Activated T-helper 17 cell treated with anti-CD3 and anti-CD28 coated beads, Interleukin-2, amount 50 U/mL, for 72 hours (primary cell): ENCODE data around the gene OSMR. TPM values are rescaled to one million over a fixed set of nuclear protein-coding genes. Genes with fewer than 3 reads are reported as not detected.

Source experiments
- ATAC-seq: fragments of 150-1000 bp; cut with Tn5 transposase; replicated peaks from 2 replicates; pipeline ENCODE4 v1.10.0; 2021; ENCODE audit warnings: mild to moderate bottlenecking, moderate library complexity
- H3K27ac Mint-ChIP-seq: one replicate; pipeline ENCODE4 v1.8.0; 2022; ENCODE audit warnings: mixed read lengths
- H3K27me3 Mint-ChIP-seq: one replicate; pipeline ENCODE4 v1.8.0; 2022; ENCODE audit warnings: mixed read lengths
- H3K36me3 Mint-ChIP-seq: one replicate; pipeline ENCODE4 v1.8.0; 2022; ENCODE audit warnings: low read depth, mild to moderate bottlenecking, mixed read lengths
- H3K4me1 Mint-ChIP-seq: one replicate; pipeline ENCODE4 v1.8.0; 2022; ENCODE audit warnings: mixed read lengths
- H3K4me3 Mint-ChIP-seq: one replicate; pipeline ENCODE4 v1.8.0; 2022; ENCODE audit warnings: mild to moderate bottlenecking, mixed read lengths
- H3K9me3 Mint-ChIP-seq: one replicate; pipeline ENCODE4 v1.8.0; 2022; ENCODE audit warnings: mixed read lengths
- total RNA-seq, 2 donors: library from RNA; stranded (reverse); gene quantifications; one replicate each; pipeline ENCODE4 v1.2.3, GENCODE V29; 2022

The OSMR gene
- total RNA-seq, 2 donors from 2014 or later, result 0.19 to 0.26 TPM

GRCh38 chr5:38816083-38817030, 29.5 kb upstream of the OSMR start:
- H3K36me3 Mint-ChIP-seq, result no peaks in the 10 kb centered on the region
- no peaks in the 10 kb centered on the region for H3K4me1 Mint-ChIP-seq
- no peak overlapping the region for H3K27ac Mint-ChIP-seq
- peaks cover 33% of the 10 kb centered on the region for H3K27me3 Mint-ChIP-seq
- no peak for ATAC-seq
- H3K9me3 Mint-ChIP-seq, result no peaks in the 10 kb centered on the region
- H3K4me3 Mint-ChIP-seq, result no peak overlapping the region

- H3K4me3 Mint-ChIP-seq, result no peak overlapping the region
Observed at GRCh38 chr5:38821679-38822078, 24.1 kb upstream of the OSMR start.

GRCh38 chr5:38823503-38823902, 22.3 kb upstream of the OSMR start:
- Mint-ChIP-seq H3K4me1 (no peaks in the 10 kb centered on the region), H3K9me3 (peaks cover 4% of the 10 kb centered on the region), H3K4me3 (no peak overlapping the region), H3K36me3 (no peaks in the 10 kb centered on the region), H3K27ac (no peak overlapping the region), H3K27me3 (peaks cover 10% of the 10 kb centered on the region)
- no peak for ATAC-seq

More at GRCh38 chr5:38821679-38822078, 24.1 kb upstream of the OSMR start:
- Mint-ChIP-seq H3K4me1 (no peaks in the 10 kb centered on the region), H3K36me3 (no peaks in the 10 kb centered on the region), H3K27me3 (peaks cover 10% of the 10 kb centered on the region), H3K9me3 (peaks cover under 1% of the 10 kb centered on the region), H3K27ac (no peak overlapping the region)
- no peak for ATAC-seq

- H3K36me3 Mint-ChIP-seq, result no peaks in the 10 kb centered on the region
Observed at GRCh38 chr5:38824821-38825220, 21.0 kb upstream of the OSMR start.

DNA sequence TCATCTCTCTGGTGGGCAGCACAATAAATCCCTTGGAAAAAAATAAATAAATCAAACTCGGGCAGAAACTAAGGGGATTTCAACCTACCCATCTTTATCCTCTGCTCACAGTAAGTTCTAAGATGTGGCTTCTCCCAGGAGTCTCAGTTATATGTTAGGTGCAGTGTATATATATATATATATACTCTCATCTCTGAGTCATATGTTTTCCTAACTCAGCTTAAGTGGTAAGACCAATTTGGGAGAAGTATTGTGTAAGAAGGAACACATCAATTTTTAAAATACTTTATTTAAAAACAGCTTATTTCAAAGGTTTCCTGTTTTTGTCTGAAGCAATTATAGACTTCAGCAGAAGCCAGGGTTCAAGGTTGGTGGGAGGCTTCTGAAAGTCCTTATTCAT, 20.3 kb upstream of the OSMR start:
- peaks cover 4% of the 10 kb centered on the region for H3K9me3 Mint-ChIP-seq
- peaks cover 16% of the 10 kb centered on the region for H3K27me3 Mint-ChIP-seq
- no peaks in the 10 kb centered on the region for H3K4me1 Mint-ChIP-seq
- ATAC-seq, result no peak
- no peaks in the 10 kb centered on the region for H3K36me3 Mint-ChIP-seq
- no peak overlapping the region for H3K4me3 Mint-ChIP-seq
- no peak overlapping the region for H3K27ac Mint-ChIP-seq

More at GRCh38 chr5:38824821-38825220, 21.0 kb upstream of the OSMR start:
- no peak overlapping the region for H3K27ac Mint-ChIP-seq
- no peak overlapping the region for H3K4me3 Mint-ChIP-seq
- no peak for ATAC-seq
- H3K27me3 Mint-ChIP-seq, result peaks cover 16% of the 10 kb centered on the region
- no peaks in the 10 kb centered on the region for H3K4me1 Mint-ChIP-seq
- peaks cover 4% of the 10 kb centered on the region for H3K9me3 Mint-ChIP-seq

GRCh38 chr5:38827525-38827924, 18.3 kb upstream of the OSMR start:
- H3K36me3 Mint-ChIP-seq, result no peaks in the 10 kb centered on the region
- peak; percentile 43 for ATAC-seq
- H3K4me1 Mint-ChIP-seq, result no peaks in the 10 kb centered on the region
- no peak overlapping the region for H3K27ac Mint-ChIP-seq
- H3K4me3 Mint-ChIP-seq, result no peak overlapping the region
- peaks cover 4% of the 10 kb centered on the region for H3K9me3 Mint-ChIP-seq
- H3K27me3 Mint-ChIP-seq, result peaks cover 20% of the 10 kb centered on the region

DNA sequence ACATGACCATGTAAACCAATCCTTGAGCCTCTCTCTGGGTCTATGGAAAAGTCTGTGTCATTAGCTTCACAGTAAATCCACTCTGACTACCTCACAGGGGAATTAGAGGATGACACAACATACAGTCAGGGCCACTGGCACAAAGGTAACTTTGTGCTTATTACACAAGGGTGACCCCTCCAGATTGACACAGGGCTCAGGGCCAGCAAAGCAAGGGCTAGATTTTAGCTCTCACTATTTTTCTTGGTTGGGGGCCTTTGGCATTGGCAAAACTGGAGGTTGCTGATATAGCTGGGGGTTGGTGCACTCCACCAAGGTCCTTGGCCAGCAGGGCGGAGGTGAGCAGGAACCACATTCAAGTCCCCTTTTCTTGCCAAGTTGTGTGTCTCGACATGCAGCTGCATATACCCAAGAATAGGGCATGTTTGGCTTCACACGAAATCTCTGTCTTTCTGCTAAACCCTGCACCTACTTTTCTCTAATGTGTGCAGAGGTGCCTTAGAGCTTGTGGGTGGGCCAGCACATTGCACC, 15.2 kb upstream of the OSMR start:
- peaks cover 4% of the 10 kb centered on the region for H3K9me3 Mint-ChIP-seq
- H3K27ac Mint-ChIP-seq, result no peak overlapping the region
- H3K27me3 Mint-ChIP-seq, result peaks cover 23% of the 10 kb centered on the region
- no peaks in the 10 kb centered on the region for H3K4me1 Mint-ChIP-seq
- H3K4me3 Mint-ChIP-seq, result no peak overlapping the region
- H3K36me3 Mint-ChIP-seq, result no peaks in the 10 kb centered on the region
- ATAC-seq, result no peak

- ATAC-seq, result no peak
- no peak overlapping the region for H3K4me3 Mint-ChIP-seq
- peaks cover 29% of the 10 kb centered on the region for H3K27me3 Mint-ChIP-seq
- H3K4me1 Mint-ChIP-seq, result no peaks in the 10 kb centered on the region
- no peak overlapping the region for H3K27ac Mint-ChIP-seq
- H3K36me3 Mint-ChIP-seq, result no peaks in the 10 kb centered on the region
- peaks cover 4% of the 10 kb centered on the region for H3K9me3 Mint-ChIP-seq
Observed at GRCh38 chr5:38831117-38831516, 14.7 kb upstream of the OSMR start.

GRCh38 chr5:38831909-38832308, 13.9 kb upstream of the OSMR start:
- no peaks in the 10 kb centered on the region for H3K36me3 Mint-ChIP-seq
- peaks cover 27% of the 10 kb centered on the region for H3K27me3 Mint-ChIP-seq
- H3K9me3 Mint-ChIP-seq, result peaks cover under 1% of the 10 kb centered on the region
- no peak overlapping the region for H3K4me3 Mint-ChIP-seq
- no peak overlapping the region for H3K27ac Mint-ChIP-seq
- no peaks in the 10 kb centered on the region for H3K4me1 Mint-ChIP-seq
- no peak for ATAC-seq

- Mint-ChIP-seq H3K27me3 (peaks cover 29% of the 10 kb centered on the region), H3K4me1 (no peaks in the 10 kb centered on the region), H3K27ac (no peak overlapping the region), H3K9me3 (no peaks in the 10 kb centered on the region), H3K36me3 (no peaks in the 10 kb centered on the region), H3K4me3 (no peak overlapping the region)
- ATAC-seq, result no peak
Observed at GRCh38 chr5:38832810-38833209, 13.0 kb upstream of the OSMR start.

DNA sequence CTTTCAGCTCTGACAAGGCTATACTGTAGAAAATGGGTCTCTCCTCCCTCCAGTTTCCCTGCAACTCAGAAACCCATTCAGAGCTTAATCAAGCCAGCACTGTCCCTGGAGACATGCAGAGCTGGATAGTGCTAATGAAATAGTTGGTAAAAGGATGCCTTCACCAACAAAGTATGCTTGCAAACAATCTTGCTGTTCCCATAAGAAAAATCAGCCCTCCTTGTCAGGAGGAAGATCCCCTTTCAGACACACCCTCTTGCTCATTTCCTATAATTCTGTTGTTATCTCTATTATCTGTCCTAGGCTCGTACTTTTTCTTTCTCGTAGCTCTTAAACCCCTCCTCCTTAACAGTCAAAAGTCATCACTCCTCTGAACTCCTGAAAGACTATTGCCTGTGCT, 9.9 kb upstream of the OSMR start:
- no peak overlapping the region for H3K4me3 Mint-ChIP-seq
- ATAC-seq, result no peak

GRCh38 chr5:38837416-38837815, 8.4 kb upstream of the OSMR start:
- no peak overlapping the region for H3K4me3 Mint-ChIP-seq
- H3K27me3 Mint-ChIP-seq, result peaks cover 30% of the 10 kb centered on the region
- no peaks in the 10 kb centered on the region for H3K9me3 Mint-ChIP-seq
- H3K36me3 Mint-ChIP-seq, result no peaks in the 10 kb centered on the region
- H3K4me1 Mint-ChIP-seq, result no peaks in the 10 kb centered on the region
- no peak for ATAC-seq
- no peak overlapping the region for H3K27ac Mint-ChIP-seq

More for the DNA sequence above, 9.9 kb upstream of the OSMR start:
- H3K27me3 Mint-ChIP-seq, result peaks cover 30% of the 10 kb centered on the region
- H3K27ac Mint-ChIP-seq, result no peak overlapping the region
- no peaks in the 10 kb centered on the region for H3K4me1 Mint-ChIP-seq
- no peaks in the 10 kb centered on the region for H3K9me3 Mint-ChIP-seq
- no peaks in the 10 kb centered on the region for H3K36me3 Mint-ChIP-seq

GRCh38 chr5:38837932-38838331, 7.9 kb upstream of the OSMR start:
- Mint-ChIP-seq H3K27me3 (peaks cover 35% of the 10 kb centered on the region), H3K9me3 (no peaks in the 10 kb centered on the region), H3K4me1 (no peaks in the 10 kb centered on the region), H3K4me3 (no peak overlapping the region), H3K36me3 (no peaks in the 10 kb centered on the region), H3K27ac (no peak overlapping the region)
- ATAC-seq, result no peak

DNA sequence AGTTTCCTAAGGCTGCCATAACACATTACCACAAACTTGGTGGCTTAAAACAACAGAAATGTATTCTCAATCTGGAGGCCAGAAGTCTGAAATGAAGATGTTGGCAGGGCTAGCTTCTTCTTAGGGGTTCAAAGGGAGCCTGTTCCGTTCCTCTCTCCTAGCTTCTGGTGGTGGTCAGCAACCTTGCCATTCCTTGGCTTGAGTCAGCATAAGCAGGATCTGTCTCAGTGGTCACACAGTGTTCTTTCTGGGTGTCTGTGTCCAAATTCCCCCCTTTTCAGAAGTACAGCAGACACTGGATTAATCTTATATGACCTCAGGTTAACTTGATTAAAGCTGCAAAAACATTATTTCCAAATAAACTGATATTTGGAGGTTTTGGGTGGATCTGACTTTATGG, 2.1 kb upstream of the OSMR start:
- peaks cover 6% of the 10 kb centered on the region for H3K36me3 Mint-ChIP-seq
- H3K9me3 Mint-ChIP-seq, result no peaks in the 10 kb centered on the region
- no peak overlapping the region for H3K4me3 Mint-ChIP-seq
- ATAC-seq, result no peak
- peaks cover 59% of the 10 kb centered on the region for H3K27me3 Mint-ChIP-seq
- peaks cover 5% of the 10 kb centered on the region for H3K4me1 Mint-ChIP-seq
- no peak overlapping the region for H3K27ac Mint-ChIP-seq

DNA sequence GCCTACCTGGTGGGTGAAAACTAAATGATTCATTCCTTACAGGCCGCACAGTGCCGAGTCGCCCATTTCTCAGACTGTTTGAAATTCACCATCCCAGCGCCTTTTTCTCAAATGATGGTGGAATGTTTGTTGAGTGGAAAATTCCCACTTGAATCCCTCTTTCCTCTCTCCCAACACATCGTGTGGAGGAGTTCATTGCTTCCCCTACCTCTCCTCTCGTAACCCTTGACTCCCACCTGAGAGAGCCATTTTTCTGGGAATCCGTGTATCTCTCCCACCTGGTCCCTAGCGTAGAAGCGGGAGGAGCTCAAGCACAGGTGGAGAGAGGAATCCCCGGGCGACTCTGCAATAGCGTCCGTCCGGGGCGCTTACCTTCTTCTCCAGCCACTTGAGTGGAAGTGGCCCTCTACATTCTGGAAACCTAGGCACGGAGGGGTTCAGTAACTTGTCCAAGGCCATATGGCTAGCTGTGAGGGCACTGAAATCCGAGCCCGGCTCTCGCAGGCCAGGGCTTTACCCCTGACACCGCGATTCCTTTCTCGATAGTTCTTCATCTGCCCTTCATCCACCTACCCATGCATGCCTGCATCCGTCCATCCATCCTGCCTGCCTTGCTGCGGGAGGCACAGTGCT, 683 bp downstream of the OSMR start:
- H3K27me3 Mint-ChIP-seq, result peaks cover 54% of the 10 kb centered on the region
- H3K4me1 Mint-ChIP-seq, result peaks cover 5% of the 10 kb centered on the region
- no peaks in the 10 kb centered on the region for H3K9me3 Mint-ChIP-seq
- H3K36me3 Mint-ChIP-seq, result peaks cover 6% of the 10 kb centered on the region
- peak overlapping the region; percentile 68 for H3K4me3 Mint-ChIP-seq
- peak; percentile 38 for ATAC-seq
- no peak overlapping the region for H3K27ac Mint-ChIP-seq
